GM18868 (cell line): ENCODE data around the gene TMEM271.

Source experiments
- ATAC-seq: cut with Tn5 transposase; IDR thresholded peaks from one replicate; pipeline ENCODE4 v1.9.1; 2021; ENCODE audit warnings: mild to moderate bottlenecking, moderate library complexity; ENCODE audit not compliant: unreplicated experiment

Gene TMEM271

GRCh38 chr4:581753-582361 lies 5.8 kb upstream of the TMEM271 start:
- no peak for ATAC-seq

DNA sequence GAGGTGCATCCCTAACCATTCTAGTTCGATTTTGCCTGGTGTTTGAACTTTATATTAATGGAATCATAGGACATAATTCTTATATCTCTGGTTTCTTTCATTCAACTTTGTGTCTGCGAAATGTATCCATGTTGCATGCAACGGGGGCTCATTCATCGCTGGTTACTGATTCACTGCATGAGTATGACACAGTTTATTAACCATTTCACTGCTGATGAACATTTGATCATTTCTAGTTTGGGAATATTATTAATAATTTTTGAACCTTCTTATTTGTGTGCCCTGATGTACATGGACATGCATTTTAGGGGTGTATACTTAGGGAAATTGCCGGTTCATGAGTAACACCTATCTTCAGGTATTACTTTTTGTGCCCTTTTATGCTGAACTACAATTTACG lies 5.1 kb upstream of the TMEM271 start:
- no peak for ATAC-seq

DNA sequence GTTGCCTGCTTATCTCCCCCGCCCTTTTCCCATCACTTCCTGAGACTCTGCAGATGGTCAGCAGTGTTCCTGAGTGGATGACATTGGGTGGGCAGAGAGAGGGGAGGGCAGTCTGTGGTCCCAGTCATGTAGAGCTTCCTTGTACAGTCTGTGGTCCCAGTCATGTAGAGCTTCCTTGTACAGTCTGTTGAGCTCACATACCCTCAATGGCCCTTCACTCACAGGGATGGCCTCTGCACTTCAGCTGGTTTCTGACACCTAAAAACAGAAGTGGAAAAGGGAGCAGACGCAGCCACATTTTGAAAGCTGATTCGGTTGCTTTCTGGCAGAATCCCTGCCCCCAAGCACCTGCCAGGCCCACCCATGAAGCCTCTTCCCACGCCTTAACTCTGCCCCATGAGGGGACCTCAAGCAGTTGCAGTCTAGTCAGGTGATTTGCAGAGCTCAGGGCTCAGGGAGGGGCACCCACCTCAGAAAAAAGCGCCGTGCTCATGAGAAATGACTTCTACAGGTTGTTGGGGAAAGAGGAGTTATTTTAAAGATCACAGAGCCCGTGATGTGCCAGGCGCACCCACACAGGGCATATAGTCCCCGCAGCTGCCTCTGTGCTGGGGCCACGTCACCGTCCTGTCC lies 3.6 kb upstream of the TMEM271 start:
- ATAC-seq: no peak

- ATAC-seq: no peak
Observed at GRCh38 chr4:578451-579443, 2.7 kb upstream of the TMEM271 start.

DNA sequence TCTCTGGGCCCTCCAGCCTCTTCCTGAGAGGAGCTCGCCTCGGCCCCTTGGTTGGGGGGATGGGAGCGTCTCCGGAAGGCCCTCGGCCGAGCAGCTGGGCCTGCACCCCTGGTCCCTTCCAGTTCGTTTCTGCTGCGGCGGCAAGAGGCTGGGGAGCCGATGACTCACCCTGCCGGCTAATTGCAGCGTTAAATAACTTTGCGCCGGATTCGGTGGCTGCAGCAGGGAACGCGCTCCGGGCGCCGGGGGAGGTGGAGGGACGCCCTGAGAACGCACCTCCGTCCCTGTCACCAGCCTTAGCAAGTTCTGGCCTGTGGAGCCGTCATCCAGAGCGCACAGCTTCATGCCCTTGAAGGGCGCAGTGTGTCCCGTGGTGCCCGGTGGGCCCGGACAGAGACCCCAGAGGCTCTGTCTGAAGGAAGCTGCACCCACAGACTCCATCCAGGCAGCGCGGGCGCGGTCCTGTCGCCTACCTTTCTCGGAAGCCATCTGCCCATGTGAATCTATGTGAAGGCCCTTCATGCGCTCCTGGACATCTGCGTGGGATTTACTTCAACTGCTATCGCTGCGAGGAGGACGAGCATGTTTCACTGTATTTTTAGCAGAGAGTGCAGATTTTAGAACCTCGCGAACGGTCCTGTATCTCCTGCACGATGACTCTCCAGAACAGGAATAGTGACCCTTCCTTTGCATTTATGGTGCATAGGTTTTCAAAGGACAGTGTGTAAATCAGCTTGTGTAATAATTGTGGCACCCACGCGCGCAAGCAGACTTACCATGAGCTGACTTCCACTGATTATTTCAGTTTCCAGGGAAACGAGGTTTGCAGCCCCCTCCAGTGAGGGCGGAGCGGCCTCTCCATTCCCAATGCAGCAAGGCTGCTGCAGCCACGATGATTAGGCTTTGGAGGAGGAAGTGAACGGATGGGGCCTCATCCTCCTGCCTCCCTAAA lies 1.7 kb upstream of the TMEM271 start:
- ATAC-seq: no peak

DNA sequence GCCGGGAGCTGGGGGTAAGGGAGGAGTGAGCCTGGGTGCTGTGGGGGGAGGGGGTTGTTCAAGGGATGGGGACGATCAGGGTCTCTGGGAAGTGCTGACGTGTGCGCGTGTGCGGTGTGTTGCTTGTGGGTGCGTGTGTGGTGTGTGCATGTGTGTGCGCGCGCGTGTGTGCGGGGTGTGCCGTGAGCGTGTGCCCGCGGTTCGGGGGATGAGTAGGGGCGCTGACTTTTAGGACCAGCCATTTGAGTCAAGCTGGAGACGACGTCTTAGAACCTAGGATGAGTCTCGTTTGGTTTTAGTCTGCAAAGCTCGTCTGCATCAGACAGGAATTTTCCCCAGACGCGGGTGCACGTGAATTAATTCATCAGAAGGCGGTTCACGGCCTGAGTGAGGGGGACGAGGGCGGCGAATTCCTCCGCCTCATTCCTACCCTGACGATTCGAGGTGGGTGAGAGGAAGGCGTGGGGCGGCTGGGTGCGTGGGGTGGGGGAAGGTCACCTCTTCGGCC lies 950 bp upstream of the TMEM271 start:
- ATAC-seq: no peak

GRCh38 chr4:575281-576141 lies 584 bp downstream of the TMEM271 start:
- no peak for ATAC-seq

DNA sequence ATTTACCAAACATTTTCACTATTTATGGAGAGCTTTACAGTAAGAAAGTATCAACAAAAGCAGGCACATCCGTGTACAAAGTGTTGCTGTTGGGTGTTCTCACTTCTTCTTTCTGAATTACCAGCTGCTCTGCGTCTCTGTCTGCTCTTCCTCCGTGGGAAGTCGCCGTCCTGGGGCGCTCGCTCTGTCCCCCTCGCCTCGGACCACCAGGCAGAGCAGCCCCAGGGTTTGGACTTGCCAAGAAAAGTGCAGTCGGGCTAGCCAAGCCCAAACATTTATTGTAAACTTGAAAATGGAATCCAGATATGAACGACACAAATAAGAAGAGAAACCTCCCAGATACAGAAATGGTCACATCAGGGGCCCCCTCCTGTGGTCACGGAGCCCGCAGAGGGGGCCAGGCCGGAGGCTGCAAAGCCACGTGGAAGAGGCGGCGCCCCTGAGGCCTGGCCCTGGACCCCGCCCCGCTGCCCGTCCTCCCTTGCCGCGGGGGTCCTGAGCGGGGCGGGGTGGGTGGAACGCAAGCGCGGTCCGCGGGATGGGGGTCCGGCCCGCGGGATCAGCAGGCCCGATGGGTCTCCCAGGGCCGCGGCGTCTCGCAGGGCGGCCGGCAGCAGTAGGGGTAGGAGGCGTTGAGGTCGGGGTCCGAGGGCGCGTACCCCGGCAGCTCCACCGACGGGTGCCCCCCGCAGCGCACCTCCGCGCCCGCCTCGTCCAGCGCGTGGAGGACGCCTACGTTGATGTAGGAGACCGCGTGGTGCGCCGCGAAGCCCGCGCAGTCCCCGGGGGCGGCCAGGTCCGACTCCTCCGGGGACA lies 1.5 kb downstream of the TMEM271 start:
- ATAC-seq: no peak

GRCh38 chr4:573122-573892 lies 2.8 kb downstream of the TMEM271 start:
- ATAC-seq: no peak

DNA sequence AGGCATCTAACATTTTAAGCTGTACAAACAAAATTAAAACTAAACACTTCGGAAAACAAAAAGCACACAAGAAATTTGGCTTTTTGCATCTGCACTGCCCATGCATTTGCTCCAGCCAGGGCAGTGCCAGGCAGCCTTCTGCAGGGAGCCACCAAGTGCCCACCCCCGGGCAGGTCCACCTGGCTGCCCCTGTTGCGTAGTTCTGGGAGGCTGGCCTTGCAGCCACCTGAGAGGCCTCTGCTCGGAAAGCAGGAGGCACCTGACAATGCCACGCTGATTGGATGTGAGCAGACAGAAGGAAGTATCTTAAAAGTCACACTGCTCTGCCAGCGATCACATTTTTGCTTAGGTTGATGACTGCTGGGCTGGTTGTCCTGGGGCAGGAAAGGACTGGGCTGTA lies 3.5 kb downstream of the TMEM271 start:
- no peak for ATAC-seq

- ATAC-seq: no peak
Observed at GRCh38 chr4:571838-572572, 4.1 kb downstream of the TMEM271 start.

- no peak for ATAC-seq
Observed at GRCh38 chr4:570754-571153, 5.3 kb downstream of the TMEM271 start.

GRCh38 chr4:569958-570667 lies 6.0 kb downstream of the TMEM271 start:
- ATAC-seq: no peak

GRCh38 chr4:568962-569361 lies 7.1 kb downstream of the TMEM271 start:
- no peak for ATAC-seq

- no peak for ATAC-seq
Observed at GRCh38 chr4:568351-568652, 7.8 kb downstream of the TMEM271 start.

DNA sequence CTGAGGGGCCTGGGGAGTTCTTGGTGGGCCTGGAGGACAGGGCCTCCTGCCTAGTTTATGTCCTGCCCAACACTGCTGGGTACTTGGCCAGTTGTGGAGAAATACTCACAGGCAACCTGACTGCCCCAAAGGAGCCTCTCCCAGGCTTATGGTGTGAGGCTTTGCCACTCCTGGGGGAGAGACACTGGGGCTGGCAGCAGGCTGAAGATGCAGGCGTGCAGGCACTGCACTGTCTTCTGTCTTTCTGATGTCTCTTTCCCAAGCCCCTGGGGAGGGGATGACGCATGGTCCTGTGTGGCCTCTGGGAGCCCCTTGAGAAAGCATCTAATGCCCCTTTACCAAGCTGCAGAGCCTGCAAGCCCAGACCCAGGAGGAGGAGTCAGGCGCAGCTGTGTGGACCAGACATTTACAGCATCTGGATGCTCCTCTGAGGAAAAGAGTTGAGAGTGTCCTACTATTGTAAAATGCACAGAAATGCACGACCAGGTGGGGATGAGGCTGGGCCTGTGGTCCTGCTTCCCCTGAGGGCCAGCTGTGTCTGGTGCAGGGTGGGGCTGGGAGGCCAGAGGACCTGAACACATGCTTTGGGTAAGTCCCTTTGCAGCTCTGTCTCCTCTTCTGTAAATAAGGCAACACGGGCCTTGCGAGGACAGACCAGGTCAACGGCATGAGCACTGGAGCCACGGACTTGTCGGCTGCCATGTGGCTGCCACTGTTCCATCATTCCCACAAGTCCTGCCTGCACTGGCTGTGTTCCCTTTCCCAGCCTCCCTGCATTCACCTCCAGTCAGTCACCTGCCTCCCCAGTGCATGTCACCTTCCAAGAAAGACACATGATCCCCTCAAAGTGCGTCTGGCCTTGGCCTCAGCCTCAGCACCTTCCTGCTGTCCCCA lies 8.4 kb downstream of the TMEM271 start:
- ATAC-seq: no peak
